ENCODE results near the gene CCDC158.

GRCh38 chr4:76458825-76459224 lies 37.9 kb upstream of the CCDC158 start:
- no peak for TF ChIP-seq POLR2A (IDR thresholded peaks at IDR 0.05; ENCODE audit: low read length)
- no peak for TF ChIP-seq KDM1A (IDR thresholded peaks at IDR 0.05; ENCODE audit: low read depth)
- TF ChIP-seq, protein P1, sequence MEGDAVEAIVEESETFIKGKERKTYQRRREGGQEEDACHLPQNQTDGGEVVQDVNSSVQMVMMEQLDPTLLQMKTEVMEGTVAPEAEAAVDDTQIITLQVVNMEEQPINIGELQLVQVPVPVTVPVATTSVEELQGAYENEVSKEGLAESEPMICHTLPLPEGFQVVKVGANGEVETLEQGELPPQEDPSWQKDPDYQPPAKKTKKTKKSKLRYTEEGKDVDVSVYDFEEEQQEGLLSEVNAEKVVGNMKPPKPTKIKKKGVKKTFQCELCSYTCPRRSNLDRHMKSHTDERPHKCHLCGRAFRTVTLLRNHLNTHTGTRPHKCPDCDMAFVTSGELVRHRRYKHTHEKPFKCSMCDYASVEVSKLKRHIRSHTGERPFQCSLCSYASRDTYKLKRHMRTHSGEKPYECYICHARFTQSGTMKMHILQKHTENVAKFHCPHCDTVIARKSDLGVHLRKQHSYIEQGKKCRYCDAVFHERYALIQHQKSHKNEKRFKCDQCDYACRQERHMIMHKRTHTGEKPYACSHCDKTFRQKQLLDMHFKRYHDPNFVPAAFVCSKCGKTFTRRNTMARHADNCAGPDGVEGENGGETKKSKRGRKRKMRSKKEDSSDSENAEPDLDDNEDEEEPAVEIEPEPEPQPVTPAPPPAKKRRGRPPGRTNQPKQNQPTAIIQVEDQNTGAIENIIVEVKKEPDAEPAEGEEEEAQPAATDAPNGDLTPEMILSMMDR (IDR thresholded peaks at IDR 0.05) = no peak
- TF ChIP-seq MAX (IDR thresholded peaks at IDR 0.05) = no peak
- no peak for TF ChIP-seq MAFK (IDR thresholded peaks at IDR 0.05; ENCODE audit: partially characterized antibody)

Data from A549 (cell line).